H1 (cell line): ENCODE data around the gene MKI67.
"Not testable (repeated sequence)": the region's sequence is repeated elsewhere in the genome, so short reads cannot be mapped to it uniquely, and the experiment has no call there.

ENCODE experiments used
- POLR2AphosphoS5 ChIP-seq: IDR thresholded peaks from 2 replicates; pipeline ENCODE4 v1.6.1; 2011; ENCODE audit warnings: low read depth, low read length
- TBP ChIP-seq: IDR thresholded peaks from 2 replicates; pipeline ENCODE4 v1.6.1; 2011; ENCODE audit warnings: low read depth, low read length, improper control_type of control experiment
- TF ChIP-seq, protein P1 (sequence below), 3 experiments: IDR thresholded peaks; 1 replicate in 2 of 3; 2 replicates in 1 of 3; pipeline versions ENCODE4 v1.5.1 to v1.6.1; 2011; ENCODE audit warnings: low read length in 3 of 3, mild to moderate bottlenecking in 3 of 3, inconsistent platforms in 2 of 3, low read depth in 1 of 3, moderate library complexity in 1 of 3; ENCODE audit not compliant: insufficient read depth in 1 of 3; ENCODE audit errors: control extremely low read depth in 1 of 3

DNA sequence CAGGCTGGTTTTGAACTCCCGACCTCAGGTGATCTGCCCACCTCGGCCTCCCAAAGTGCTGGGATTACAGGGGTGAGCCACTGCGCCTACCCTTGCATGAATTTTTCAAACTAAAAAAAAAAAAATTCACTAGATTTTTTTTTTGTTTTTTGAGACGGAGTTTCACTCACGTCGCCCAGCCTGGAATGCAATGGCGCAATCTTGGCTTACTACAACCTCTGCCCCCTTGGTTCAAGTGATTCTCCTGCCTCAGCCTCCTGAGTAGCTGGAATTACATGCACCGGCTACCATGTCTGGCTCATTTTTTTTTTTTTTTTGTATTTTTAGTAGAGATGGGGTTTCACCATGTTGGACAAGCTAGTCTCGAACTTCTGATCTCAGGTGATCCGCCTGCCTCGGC, 12.2 kb upstream of the MKI67 start:
- TF ChIP-seq, protein P1, sequence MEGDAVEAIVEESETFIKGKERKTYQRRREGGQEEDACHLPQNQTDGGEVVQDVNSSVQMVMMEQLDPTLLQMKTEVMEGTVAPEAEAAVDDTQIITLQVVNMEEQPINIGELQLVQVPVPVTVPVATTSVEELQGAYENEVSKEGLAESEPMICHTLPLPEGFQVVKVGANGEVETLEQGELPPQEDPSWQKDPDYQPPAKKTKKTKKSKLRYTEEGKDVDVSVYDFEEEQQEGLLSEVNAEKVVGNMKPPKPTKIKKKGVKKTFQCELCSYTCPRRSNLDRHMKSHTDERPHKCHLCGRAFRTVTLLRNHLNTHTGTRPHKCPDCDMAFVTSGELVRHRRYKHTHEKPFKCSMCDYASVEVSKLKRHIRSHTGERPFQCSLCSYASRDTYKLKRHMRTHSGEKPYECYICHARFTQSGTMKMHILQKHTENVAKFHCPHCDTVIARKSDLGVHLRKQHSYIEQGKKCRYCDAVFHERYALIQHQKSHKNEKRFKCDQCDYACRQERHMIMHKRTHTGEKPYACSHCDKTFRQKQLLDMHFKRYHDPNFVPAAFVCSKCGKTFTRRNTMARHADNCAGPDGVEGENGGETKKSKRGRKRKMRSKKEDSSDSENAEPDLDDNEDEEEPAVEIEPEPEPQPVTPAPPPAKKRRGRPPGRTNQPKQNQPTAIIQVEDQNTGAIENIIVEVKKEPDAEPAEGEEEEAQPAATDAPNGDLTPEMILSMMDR (IDR thresholded peaks at IDR 0.05; ENCODE audit: control extremely low read depth in 1 of 3, insufficient read depth in 1 of 3, low read depth in 1 of 3, low read length in 3 of 3): not testable (repeated sequence)
- not testable (repeated sequence) for TF ChIP-seq POLR2AphosphoS5, TBP
